HG03066 (cell line): Measurements from ENCODE around the gene MB.

Experiments
- ATAC-seq: cut with Tn5 transposase; IDR thresholded peaks from one replicate; pipeline ENCODE4 v1.9.1; 2021; ENCODE audit warnings: low read depth; ENCODE audit not compliant: unreplicated experiment

Gene MB

GRCh38 chr22:35578836-35579575 lies 38.1 kb downstream of the MB start:
- no peak for ATAC-seq

GRCh38 chr22:35577799-35578659 lies 39.1 kb downstream of the MB start:
- ATAC-seq = no peak

- ATAC-seq = no peak
Measured at GRCh38 chr22:35576671-35577070, 40.5 kb downstream of the MB start.

GRCh38 chr22:35575116-35575748 lies 41.9 kb downstream of the MB start:
- ATAC-seq = no peak

- ATAC-seq = no peak
Measured at GRCh38 chr22:35572556-35572955, 44.6 kb downstream of the MB start.

- no peak for ATAC-seq
Measured at GRCh38 chr22:35570686-35571194, 46.4 kb downstream of the MB start.

- ATAC-seq = no peak
Measured at GRCh38 chr22:35569916-35570315, 47.2 kb downstream of the MB start.

GRCh38 chr22:35568751-35569739 lies 48.1 kb downstream of the MB start:
- ATAC-seq = no peak

GRCh38 chr22:35567351-35568141 lies 49.6 kb downstream of the MB start:
- no peak for ATAC-seq

- no peak for ATAC-seq
Measured at GRCh38 chr22:35564975-35565867, 51.9 kb downstream of the MB start.

GRCh38 chr22:35563211-35563610 lies 53.9 kb downstream of the MB start:
- no peak for ATAC-seq

GRCh38 chr22:35561796-35562526 lies 55.2 kb downstream of the MB start:
- no peak for ATAC-seq

GRCh38 chr22:35560824-35561223 lies 56.3 kb downstream of the MB start:
- no peak for ATAC-seq

- no peak for ATAC-seq
Measured at GRCh38 chr22:35560366-35560765, 56.8 kb downstream of the MB start.

- ATAC-seq = no peak
Measured at GRCh38 chr22:35559354-35560005, 57.6 kb downstream of the MB start.

GRCh38 chr22:35558719-35559118 lies 58.4 kb downstream of the MB start:
- no peak for ATAC-seq

GRCh38 chr22:35558031-35558430 lies 59.1 kb downstream of the MB start:
- no peak for ATAC-seq
